Measurements from ENCODE around the gene GRM7. TPM values are rescaled to one million over a fixed set of nuclear protein-coding genes. Genes with fewer than 3 reads are reported as not detected.

Gene GRM7
- total RNA-seq, 4 donors from 2014 or later, result 0.40 TPM; not detected in 3

GRCh38 chr3:7000501-7000900 is 139.6 kb downstream of the GRM7 start:
- no peak for TF ChIP-seq POLR2A (IDR thresholded peaks at IDR 0.05)
- TF ChIP-seq, protein P1, sequence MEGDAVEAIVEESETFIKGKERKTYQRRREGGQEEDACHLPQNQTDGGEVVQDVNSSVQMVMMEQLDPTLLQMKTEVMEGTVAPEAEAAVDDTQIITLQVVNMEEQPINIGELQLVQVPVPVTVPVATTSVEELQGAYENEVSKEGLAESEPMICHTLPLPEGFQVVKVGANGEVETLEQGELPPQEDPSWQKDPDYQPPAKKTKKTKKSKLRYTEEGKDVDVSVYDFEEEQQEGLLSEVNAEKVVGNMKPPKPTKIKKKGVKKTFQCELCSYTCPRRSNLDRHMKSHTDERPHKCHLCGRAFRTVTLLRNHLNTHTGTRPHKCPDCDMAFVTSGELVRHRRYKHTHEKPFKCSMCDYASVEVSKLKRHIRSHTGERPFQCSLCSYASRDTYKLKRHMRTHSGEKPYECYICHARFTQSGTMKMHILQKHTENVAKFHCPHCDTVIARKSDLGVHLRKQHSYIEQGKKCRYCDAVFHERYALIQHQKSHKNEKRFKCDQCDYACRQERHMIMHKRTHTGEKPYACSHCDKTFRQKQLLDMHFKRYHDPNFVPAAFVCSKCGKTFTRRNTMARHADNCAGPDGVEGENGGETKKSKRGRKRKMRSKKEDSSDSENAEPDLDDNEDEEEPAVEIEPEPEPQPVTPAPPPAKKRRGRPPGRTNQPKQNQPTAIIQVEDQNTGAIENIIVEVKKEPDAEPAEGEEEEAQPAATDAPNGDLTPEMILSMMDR (IDR thresholded peaks at IDR 0.05), result no peak
- H3K4me1 ChIP-seq, result no peaks in the 10 kb centered on the region
- H3K27ac ChIP-seq, result no peak overlapping the region
- no peak overlapping the region for H3K4me3 ChIP-seq
- no peaks in the 10 kb centered on the region for H3K27me3 ChIP-seq
- peaks cover 0 to 4% (median 0%) of the 10 kb centered on the region in 4 donors for H3K9me3 ChIP-seq
- no peak for DNase-seq
- H3K36me3 ChIP-seq, result no peaks in the 10 kb centered on the region

GRCh38 chr3:7001370-7001769 is 140.5 kb downstream of the GRM7 start:
- Histone ChIP-seq H3K4me3 (no peak overlapping the region), H3K36me3 (no peaks in the 10 kb centered on the region), H3K9me3 (peaks cover 0 to 4% (median 0%) of the 10 kb centered on the region in 4 donors), H3K27ac (no peak overlapping the region), H3K4me1 (no peaks in the 10 kb centered on the region), H3K27me3 (no peaks in the 10 kb centered on the region)
- no peak for TF ChIP-seq POLR2A (IDR thresholded peaks at IDR 0.05)
- TF ChIP-seq, protein P1 (IDR thresholded peaks at IDR 0.05), result no peak
- no peak for DNase-seq

- TF ChIP-seq POLR2A (IDR thresholded peaks at IDR 0.05), result no peak
- TF ChIP-seq, protein P1 (IDR thresholded peaks at IDR 0.05), result no peak
- Histone ChIP-seq H3K4me3 (no peak overlapping the region), H3K36me3 (no peaks in the 10 kb centered on the region), H3K27ac (no peak overlapping the region), H3K9me3 (no peaks in the 10 kb centered on the region), H3K4me1 (no peaks in the 10 kb centered on the region), H3K27me3 (no peaks in the 10 kb centered on the region)
- no peak for DNase-seq
Observed at GRCh38 chr3:7015683-7016440, 154.9 kb downstream of the GRM7 start.

DNA sequence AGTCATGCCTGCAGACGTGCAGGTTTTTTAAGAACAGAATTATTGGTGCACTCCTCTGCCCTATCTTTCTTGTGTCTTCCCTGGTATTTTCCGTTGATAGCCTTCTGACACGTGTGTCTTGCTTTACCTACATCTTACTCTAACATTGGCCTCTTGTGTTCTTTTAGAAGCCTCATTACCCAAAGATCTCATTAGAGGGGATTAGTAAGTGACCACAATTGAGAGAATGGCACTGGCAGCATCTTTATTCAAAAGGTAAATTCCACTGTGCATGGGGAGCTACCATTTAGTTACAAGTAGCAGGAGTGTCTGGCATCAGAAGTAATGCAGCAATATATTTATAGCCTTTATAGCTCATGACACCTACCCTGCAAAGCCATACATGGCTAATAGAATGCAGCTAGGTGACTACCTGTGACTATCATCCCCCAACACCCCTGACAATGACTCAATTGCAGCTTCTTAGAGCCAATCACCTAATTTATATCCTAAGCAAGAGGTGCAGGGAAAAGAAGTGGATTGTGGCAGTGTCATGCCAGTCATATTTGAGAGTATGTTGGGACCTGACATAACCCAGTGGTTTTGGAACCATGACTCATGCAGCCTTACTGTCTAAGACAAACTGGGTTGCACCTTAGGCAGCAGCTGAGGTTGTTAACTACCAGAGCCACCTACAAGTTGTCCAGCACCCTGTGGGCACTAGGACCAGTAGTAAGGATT is 164.8 kb downstream of the GRM7 start:
- Histone ChIP-seq H3K27me3 (no peaks in the 10 kb centered on the region), H3K4me1 (no peaks in the 10 kb centered on the region), H3K9me3 (no peaks in the 10 kb centered on the region), H3K4me3 (no peak overlapping the region), H3K36me3 (no peaks in the 10 kb centered on the region), H3K27ac (no peak overlapping the region)
- TF ChIP-seq, protein P1 (IDR thresholded peaks at IDR 0.05), result no peak
- no peak for TF ChIP-seq POLR2A (IDR thresholded peaks at IDR 0.05)
- no peak for DNase-seq

DNA sequence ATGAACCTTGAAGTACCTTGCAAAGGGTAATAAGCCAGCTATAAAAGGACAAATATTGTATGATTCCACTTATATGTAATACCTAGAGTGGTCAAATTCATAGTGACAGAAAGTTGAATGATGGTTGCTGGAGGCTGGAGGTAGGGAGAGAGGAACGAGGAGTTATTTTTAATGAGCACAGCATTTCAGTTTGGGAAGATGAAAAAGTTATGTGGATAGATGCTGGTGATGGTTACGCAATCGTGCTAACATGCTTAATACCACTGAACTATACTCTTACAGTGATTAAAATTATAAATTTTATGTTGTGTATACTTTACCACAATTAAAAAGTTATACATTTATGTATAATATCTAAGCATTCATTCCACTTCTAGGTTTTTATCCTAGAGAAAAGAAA is 168.6 kb downstream of the GRM7 start:
- Histone ChIP-seq H3K27me3 (no peaks in the 10 kb centered on the region), H3K9me3 (no peaks in the 10 kb centered on the region), H3K4me1 (no peaks in the 10 kb centered on the region), H3K4me3 (no peak overlapping the region), H3K36me3 (no peaks in the 10 kb centered on the region), H3K27ac (no peak overlapping the region)
- TF ChIP-seq, protein P1 (IDR thresholded peaks at IDR 0.05), result no peak
- TF ChIP-seq POLR2A (IDR thresholded peaks at IDR 0.05), result no peak
- no peak for DNase-seq
